GM12872 (cell line): ENCODE measurements around the gene EGFLAM.

ENCODE experiments used
- CTCF ChIP-seq: IDR thresholded peaks from 3 replicates; pipeline ENCODE4 v1.5.1; 2011; ENCODE audit warnings: low read depth, mild to moderate bottlenecking, low read length, moderate library complexity; ENCODE audit not compliant: insufficient read depth

The EGFLAM gene

DNA sequence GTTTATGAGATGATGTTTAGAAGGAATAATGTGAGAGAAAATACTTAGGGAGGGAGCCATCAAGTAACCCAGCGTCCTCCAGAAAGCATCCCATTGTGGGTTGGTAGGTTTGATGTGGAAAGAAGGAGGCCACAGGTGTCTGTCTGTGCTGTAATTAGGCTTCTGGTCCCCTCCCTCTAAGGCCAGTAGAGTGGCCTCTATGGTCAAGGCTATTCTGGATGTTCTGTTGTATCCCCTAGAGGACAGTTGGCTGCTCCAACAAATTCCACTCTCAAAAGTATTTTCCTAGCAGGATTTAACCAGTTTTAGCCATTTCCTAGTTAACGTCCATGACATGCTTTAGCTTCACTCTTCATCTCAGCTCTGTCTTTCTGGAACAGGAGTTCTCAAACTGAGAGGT is 106.5 kb downstream of the EGFLAM start:
- TF ChIP-seq CTCF = no peak

DNA sequence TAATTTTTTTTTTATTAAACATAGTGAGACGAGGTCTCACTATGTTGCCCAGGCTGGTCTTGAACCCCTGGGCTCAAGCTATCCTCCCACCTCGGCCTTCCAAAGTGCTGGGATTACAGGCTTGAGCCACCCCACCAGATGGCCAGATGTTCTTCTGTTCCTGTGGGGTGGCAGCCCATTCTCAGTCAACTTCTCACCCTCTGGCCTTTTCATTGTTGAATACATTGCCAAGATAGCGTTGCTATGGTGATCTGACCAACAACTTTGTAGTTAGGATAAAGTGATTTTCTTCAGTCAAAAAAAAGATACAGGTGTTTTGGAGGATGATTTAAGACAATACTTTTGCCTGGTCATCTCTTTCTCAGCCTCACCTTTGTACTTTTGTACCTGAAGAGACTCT is 109.1 kb downstream of the EGFLAM start:
- TF ChIP-seq CTCF = no peak

DNA sequence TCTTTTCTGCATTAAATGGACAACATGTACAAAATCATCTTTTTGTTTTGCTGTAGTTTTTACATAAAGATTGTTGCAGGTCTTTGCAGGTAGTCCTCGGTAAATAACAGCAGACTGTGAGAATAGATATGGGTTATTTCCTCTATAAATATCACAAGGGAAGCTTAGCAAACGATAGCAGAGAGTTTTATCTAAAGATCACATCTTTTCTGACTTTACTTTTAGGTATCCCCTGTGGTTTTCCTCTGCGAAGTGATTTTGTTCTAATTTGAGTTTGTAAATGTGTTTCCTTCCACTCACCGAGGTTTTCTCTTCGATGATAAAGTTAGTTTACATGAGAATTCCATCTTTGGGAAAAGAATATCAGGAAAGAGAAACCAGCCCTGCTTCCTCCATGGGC is 109.6 kb downstream of the EGFLAM start:
- no peak for TF ChIP-seq CTCF

- TF ChIP-seq CTCF = no peak
Measured at GRCh38 chr5:38369692-38370091, 111.3 kb downstream of the EGFLAM start.

DNA sequence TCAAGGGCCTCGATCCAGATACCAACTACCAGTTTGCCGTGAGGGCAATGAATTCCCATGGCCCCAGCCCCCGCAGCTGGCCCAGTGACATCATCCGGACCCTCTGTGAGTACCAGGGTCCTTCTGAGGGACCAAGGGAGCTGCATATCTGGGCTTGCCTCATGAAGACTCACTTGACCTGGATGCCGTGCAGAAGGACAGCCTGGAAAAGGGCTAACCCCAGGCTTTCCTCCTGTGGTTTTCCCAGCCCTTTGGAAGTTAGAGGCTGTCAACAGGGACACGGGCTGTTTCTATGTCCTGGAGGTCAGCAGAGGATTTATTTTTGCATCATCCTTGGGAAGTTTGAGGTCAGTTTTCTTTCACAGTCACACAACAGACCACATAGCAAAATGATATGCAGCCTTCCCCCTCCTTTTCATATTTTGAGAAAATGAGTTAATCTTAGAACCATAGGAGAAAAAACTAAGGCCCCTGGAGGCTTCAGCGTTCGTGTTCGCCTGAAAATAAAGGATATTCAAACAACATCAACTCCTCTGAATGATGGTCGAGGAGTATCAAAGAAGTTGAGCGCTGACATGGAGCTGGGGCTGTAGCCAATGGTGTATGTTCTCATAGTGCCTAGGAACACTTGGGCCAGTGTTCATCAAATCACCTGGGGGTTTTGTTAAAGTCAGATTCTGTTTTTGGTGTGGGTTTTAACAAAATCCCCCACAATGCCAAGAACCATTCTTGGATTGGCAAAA is 112.2 kb downstream of the EGFLAM start:
- TF ChIP-seq CTCF = no peak

- no peak for TF ChIP-seq CTCF
Measured at GRCh38 chr5:38371596-38371995, 113.2 kb downstream of the EGFLAM start.

DNA sequence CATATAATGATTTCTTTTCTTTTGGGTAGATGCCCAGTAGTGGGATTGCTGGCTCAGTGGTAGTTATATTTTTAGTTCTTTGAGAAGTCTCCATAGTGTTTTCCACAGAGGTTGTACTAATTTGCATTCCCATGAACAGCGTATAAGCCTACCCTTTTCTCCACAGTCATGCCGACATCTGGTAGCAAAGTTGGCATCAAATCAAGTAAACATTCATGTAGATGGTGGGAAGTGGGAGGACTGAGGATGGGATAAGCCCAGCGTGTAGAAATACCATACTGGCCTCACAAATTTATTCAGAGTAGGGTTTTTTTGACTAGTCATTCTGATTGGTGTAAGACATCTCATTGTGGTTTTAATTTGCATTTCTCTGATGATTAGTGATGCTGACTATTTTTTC is 115.4 kb downstream of the EGFLAM start:
- no peak for TF ChIP-seq CTCF
